GM23338 (cell line): ENCODE measurements around the gene SVIP. TPM values are rescaled to one million over a fixed set of nuclear protein-coding genes. Genes with fewer than 3 reads are reported as not detected.

ENCODE experiments used
- ATAC-seq: fragments of 200-7000 bp; cut with Tn5 transposase; 3 replicates; pipeline ENCODE4 v1.9.1; 2020
- DNase-seq: peaks from one replicate; pipeline ENCODE4 v3.0.0-alpha.2; 2015; ENCODE audit warnings: low spot score
- H2AFZ ChIP-seq: fragments of 200-600 bp; sonication (generic); 2 replicates; pipeline ENCODE4 v1.8.0; 2016; ENCODE audit warnings: antibody characterized with exemption, mild to moderate bottlenecking, moderate library complexity
- H3F3A ChIP-seq: fragments of 200-600 bp; sonication (generic); replicated peaks from 2 replicates; pipeline ENCODE4 v1.8.0; 2017; ENCODE audit warnings: antibody characterized with exemption, mixed run types, low read depth
- H3K27ac ChIP-seq: fragments of 200-600 bp; sonication (generic); 2 replicates; pipeline ENCODE4 v1.6.1; 2016; ENCODE audit warnings: low read depth
- H3K27me3 ChIP-seq: fragments of 200-600 bp; sonication (generic); 2 replicates; pipeline ENCODE4 v1.8.0; 2016; ENCODE audit warnings: mild to moderate bottlenecking, mixed run types, moderate library complexity; ENCODE audit not compliant: insufficient read depth
- H3K36me3 ChIP-seq: fragments of 200-600 bp; sonication (generic); 2 replicates; pipeline ENCODE4 v1.8.0; 2016; ENCODE audit warnings: mild to moderate bottlenecking; ENCODE audit not compliant: insufficient read depth
- H3K4me1 ChIP-seq: fragments of 200-600 bp; sonication (generic); 2 replicates; pipeline ENCODE4 v1.8.0; 2016; ENCODE audit warnings: mild to moderate bottlenecking, moderate library complexity; ENCODE audit not compliant: insufficient read depth
- H3K4me2 ChIP-seq: fragments of 200-600 bp; sonication (generic); 2 replicates; pipeline ENCODE4 v1.7.1; 2017; ENCODE audit warnings: mixed run types
- H3K4me3 ChIP-seq: fragments of 200-600 bp; sonication (generic); 2 replicates; pipeline ENCODE4 v1.6.1; 2016; ENCODE audit warnings: mixed run types
- H3K79me2 ChIP-seq: fragments of 200-600 bp; sonication (generic); replicated peaks from 2 replicates; pipeline ENCODE4 v1.8.0; 2017; ENCODE audit warnings: mild to moderate bottlenecking; ENCODE audit not compliant: insufficient read depth
- H3K9me2 ChIP-seq: fragments of 200-600 bp; sonication (generic); 2 replicates; pipeline ENCODE4 v1.8.0; 2017; ENCODE audit not compliant: insufficient read depth
- H4K20me1 ChIP-seq: fragments of 200-600 bp; sonication (generic); replicated peaks from 2 replicates; pipeline ENCODE4 v1.8.0; 2017; ENCODE audit warnings: mild to moderate bottlenecking; ENCODE audit not compliant: insufficient read depth
- H3K27ac Mint-ChIP-seq: 2 replicates; pipeline ENCODE4 v1.8.0; 2020; ENCODE audit warnings: inconsistent platforms, mild to moderate bottlenecking, moderate library complexity, mixed read lengths
- H3K27me3 Mint-ChIP-seq: 3 replicates; pipeline ENCODE4 v1.8.0; 2022; ENCODE audit warnings: low read depth, mild to moderate bottlenecking, moderate library complexity, mixed read lengths, inconsistent platforms; ENCODE audit not compliant: insufficient read depth, poor library complexity
- H3K36me3 Mint-ChIP-seq: 3 replicates; pipeline ENCODE4 v1.8.0; 2021; ENCODE audit warnings: low read depth, mild to moderate bottlenecking, inconsistent platforms, moderate library complexity, mixed read lengths
- H3K4me1 Mint-ChIP-seq: 3 replicates; pipeline ENCODE4 v1.8.0; 2020; ENCODE audit warnings: mild to moderate bottlenecking, inconsistent platforms, mixed read lengths
- H3K4me3 Mint-ChIP-seq: 3 replicates; pipeline ENCODE4 v1.8.0; 2021; ENCODE audit warnings: moderate library complexity, mild to moderate bottlenecking, inconsistent platforms, mixed read lengths
- H3K9me3 Mint-ChIP-seq: 3 replicates; pipeline ENCODE4 v1.8.0; 2020; ENCODE audit warnings: moderate library complexity, mild to moderate bottlenecking, inconsistent platforms, mixed read lengths
- CREB1 ChIP-seq: fragments of 250-450 bp; sonication (Bioruptor Pico); IDR thresholded peaks from 2 replicates; pipeline ENCODE4 v1.5.0; 2020; ENCODE audit warnings: low read depth, mild to moderate bottlenecking, moderate library complexity
- ETS1 ChIP-seq: IDR thresholded peaks from 2 replicates; pipeline ENCODE4 v1.6.1; 2016; ENCODE audit warnings: antibody characterized with exemption
- EZH2 ChIP-seq: fragments of 200-600 bp; sonication (generic); IDR thresholded peaks from one replicate; pipeline ENCODE4 v1.8.0; 2017; ENCODE audit warnings: antibody characterized with exemption, mild to moderate bottlenecking, low read depth; ENCODE audit not compliant: unreplicated experiment
- EZH2phosphoT487 ChIP-seq: fragments of 200-600 bp; sonication (generic); IDR thresholded peaks from one replicate; pipeline ENCODE4 v1.8.1; 2018; ENCODE audit warnings: antibody characterized with exemption; ENCODE audit not compliant: unreplicated experiment
- NANOG ChIP-seq: IDR thresholded peaks from 2 replicates; pipeline ENCODE4 v1.6.1; 2016; ENCODE audit warnings: antibody characterized with exemption, borderline replicate concordance
- POLR2AphosphoS5 ChIP-seq: IDR thresholded peaks from 2 replicates; pipeline ENCODE4 v1.6.1; 2016; ENCODE audit warnings: antibody characterized with exemption, low read depth
- STAT1 ChIP-seq: IDR thresholded peaks from one replicate; pipeline ENCODE4 v1.6.1; 2016; ENCODE audit warnings: antibody characterized with exemption; ENCODE audit not compliant: unreplicated experiment
- ZNF331 ChIP-seq: fragments of 250-450 bp; sonication (Bioruptor Pico); IDR thresholded peaks from 2 replicates; pipeline ENCODE4 v1.5.0; 2020; ENCODE audit warnings: low read depth, mild to moderate bottlenecking, moderate library complexity
- ZNF462 ChIP-seq: fragments of 250-450 bp; sonication (Bioruptor Pico); IDR thresholded peaks from 2 replicates; pipeline ENCODE4 v1.5.0; 2020; ENCODE audit warnings: mild to moderate bottlenecking, moderate library complexity
- polyA plus RNA-seq: library from polyadenylated mRNA; unstranded; fragments of >200 nt; fragmentation: Nextera tagmentation; extraction: Ambion mirVana; gene quantifications from 2 replicates; pipeline ENCODE4 v1.2.1, GENCODE V29; 2016
- total RNA-seq: library from RNA; depleted of rRNA; stranded (reverse); fragments of >200 nt; shearing (Covaris generic); gene quantifications from 2 replicates; pipeline ENCODE4 v1.2.3, GENCODE V29; 2014

Gene SVIP
- total and polyA plus RNA-seq, 2 experiments from 2014 or later: 4.1 to 13.5 TPM

GRCh38 chr11:22780952-22781593 is 48.5 kb downstream of the SVIP start (continued):
- TF ChIP-seq ZNF462 (CRISPR knock-in tag) (no peak), ZNF331 (no peak)

- Histone ChIP-seq H3K4me3 (no peak overlapping the region), H3F3A (no peaks in the 10 kb centered on the region), H3K27me3 (no peaks in the 10 kb centered on the region), H3K4me2 (no peak overlapping the region), H3K36me3 (no peaks in the 10 kb centered on the region), H3K4me1 (no peaks in the 10 kb centered on the region; the same call in 1 of the 2 replicates), H3K79me2 (no peaks in the 10 kb centered on the region), H2AFZ (no peak overlapping the region), H3K9me2 (no peaks in the 10 kb centered on the region), H3K27ac (no peak overlapping the region), H4K20me1 (no peaks in the 10 kb centered on the region)
- H3K9me3 Mint-ChIP-seq: no peaks in the 10 kb centered on the region; the same call in 2 of the 3 replicates
- ATAC-seq (no peak), DNase-seq (no peak)
- H3K4me1 Mint-ChIP-seq: peaks cover 13% of the 10 kb centered on the region
- no peaks in the 10 kb centered on the region for H3K27me3 Mint-ChIP-seq
- H3K36me3 Mint-ChIP-seq: no peaks in the 10 kb centered on the region
- H3K27ac Mint-ChIP-seq: no peak overlapping the region
- no peak overlapping the region for H3K4me3 Mint-ChIP-seq
- no peak for TF ChIP-seq EZH2
- no peak for TF ChIP-seq POLR2AphosphoS5
- no peak for TF ChIP-seq ZNF331
- TF ChIP-seq CREB1: no peak
- TF ChIP-seq NANOG: no peak
- TF ChIP-seq ETS1: no peak
- no peak for TF ChIP-seq STAT1
- TF ChIP-seq EZH2phosphoT487: no peak
Measured at GRCh38 chr11:22779850-22780249, 49.8 kb downstream of the SVIP start.
